ENCODE results near the gene AKT2.

Gene AKT2

DNA sequence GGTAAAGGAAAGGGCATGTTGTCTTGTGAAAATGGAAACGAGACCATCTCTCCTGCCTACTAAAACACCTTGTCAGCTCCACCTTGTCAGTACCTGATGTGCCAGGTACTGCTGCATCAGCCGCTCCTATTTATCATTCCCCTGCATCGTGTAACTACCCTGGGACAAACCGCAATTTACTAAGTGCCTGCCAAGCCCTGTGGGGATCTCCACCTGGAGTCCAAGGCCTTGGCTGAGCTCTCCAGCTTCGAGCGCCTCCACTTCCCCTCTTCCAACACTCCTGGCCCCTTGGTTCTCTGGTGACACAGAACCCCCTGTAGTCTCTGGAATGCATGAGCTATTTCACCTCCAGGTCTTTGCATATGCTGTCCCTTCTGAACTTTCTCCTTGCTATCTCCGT, 32.8 kb downstream of the AKT2 start:
- DNase-seq (ENCODE audit: low read depth): no peak

DNA sequence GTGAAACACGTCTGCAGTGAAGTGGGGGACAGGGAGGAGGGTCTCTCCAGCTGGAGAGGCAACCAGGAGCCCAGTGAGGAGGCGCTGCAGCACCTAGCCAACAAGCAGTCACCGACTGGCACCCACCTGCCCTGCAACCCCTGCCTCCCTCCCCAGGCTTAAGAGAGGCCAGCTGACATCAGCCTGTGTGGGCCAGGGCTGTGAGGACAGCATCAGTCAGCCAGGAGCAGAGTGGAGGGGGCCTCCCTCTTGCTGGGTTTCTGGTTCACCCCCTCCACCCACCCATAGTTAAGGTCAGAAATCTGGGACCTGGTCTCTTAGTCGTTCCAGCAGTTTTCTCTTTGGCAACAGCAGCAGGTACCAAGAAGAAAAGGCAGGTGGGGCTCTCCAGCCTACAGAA, 33.2 kb downstream of the AKT2 start:
- no peak for DNase-seq (ENCODE audit: low read depth)

DNA sequence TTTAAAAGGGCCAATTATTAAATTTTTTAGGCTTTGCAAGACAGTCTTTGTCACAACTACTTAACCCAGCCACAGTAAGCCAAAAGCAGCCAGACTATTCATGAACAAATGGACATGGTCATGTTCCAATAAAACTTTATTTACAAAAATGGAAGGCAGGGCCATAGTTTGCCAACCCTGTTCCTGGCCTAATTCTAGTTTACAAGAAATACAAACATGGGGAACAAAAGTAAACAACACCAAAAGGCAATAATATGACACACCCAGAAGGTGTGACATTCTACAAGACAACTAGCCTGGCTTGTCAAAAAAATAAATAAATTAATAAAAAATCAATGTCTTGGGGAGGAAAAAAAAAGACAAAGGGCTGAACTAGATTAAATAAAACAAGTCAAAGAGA, 33.9 kb downstream of the AKT2 start:
- no peak for DNase-seq (ENCODE audit: low read depth)

GRCh38 chr19:40249781-40250180, 35.4 kb downstream of the AKT2 start:
- DNase-seq (ENCODE audit: low read depth): no peak

GRCh38 chr19:40249201-40249600, 35.9 kb downstream of the AKT2 start:
- DNase-seq (ENCODE audit: low read depth): no peak

GRCh38 chr19:40247735-40248262, 37.3 kb downstream of the AKT2 start:
- DNase-seq (ENCODE audit: low read depth): no peak

- DNase-seq (ENCODE audit: low read depth): no peak
Measured at GRCh38 chr19:40247178-40247577, 38.0 kb downstream of the AKT2 start.

- DNase-seq (ENCODE audit: low read depth): no peak
Measured at GRCh38 chr19:40246292-40247073, 38.7 kb downstream of the AKT2 start.

GRCh38 chr19:40245506-40246128, 39.5 kb downstream of the AKT2 start:
- no peak for DNase-seq (ENCODE audit: low read depth)

GRCh38 chr19:40244579-40245317, 40.4 kb downstream of the AKT2 start:
- DNase-seq (ENCODE audit: low read depth): no peak

- no peak for DNase-seq (ENCODE audit: low read depth)
Measured at GRCh38 chr19:40243181-40243580, 42.0 kb downstream of the AKT2 start.

DNA sequence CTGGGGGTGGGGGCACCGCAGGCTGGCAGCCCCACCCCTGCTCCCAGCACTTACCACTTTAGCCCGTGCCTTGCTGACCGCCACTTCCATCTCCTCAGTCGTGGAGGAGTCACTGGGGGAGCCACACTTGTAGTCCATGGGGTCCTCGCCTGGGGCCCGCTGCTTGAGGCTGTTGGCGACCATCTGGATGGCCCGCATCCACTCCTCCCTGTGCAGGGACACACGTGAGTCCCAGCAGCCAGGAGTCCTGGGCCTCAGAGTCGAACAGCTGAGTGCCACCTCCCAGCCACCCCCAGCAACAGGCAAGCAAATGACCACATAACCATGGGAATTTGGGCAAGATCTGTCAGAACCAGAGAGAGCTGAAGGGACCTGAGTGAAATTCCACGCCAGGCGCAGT, 42.7 kb downstream of the AKT2 start:
- DNase-seq (ENCODE audit: low read depth): no peak

DNA sequence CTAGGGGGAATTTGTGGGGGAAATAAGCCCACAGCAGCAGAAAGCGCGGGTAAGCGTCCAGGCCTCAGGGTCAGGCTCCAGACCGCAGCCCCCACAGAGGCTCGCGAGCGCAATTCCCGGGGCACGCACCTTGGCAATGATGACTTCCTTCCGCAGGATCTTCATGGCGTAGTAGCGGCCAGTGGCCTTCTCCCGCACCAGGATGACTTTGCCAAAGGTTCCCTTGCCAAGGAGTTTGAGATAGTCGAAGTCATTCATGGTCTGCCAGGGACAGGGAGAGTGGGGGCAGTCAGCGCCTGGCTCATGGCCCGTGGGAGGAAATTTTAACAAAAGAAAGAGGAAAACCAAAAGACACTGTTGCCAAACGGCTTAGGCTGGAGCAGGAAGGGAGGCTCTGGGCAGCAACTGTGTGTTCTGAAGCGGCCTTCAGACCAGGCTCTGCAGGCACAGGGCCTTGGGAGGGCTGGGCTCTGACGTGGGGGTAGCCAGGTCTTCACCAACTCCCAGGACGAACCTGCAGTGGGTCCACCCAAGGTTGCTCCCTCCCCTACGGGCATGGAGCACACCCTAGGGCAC, 43.2 kb downstream of the AKT2 start:
- no peak for DNase-seq (ENCODE audit: low read depth)

DNA sequence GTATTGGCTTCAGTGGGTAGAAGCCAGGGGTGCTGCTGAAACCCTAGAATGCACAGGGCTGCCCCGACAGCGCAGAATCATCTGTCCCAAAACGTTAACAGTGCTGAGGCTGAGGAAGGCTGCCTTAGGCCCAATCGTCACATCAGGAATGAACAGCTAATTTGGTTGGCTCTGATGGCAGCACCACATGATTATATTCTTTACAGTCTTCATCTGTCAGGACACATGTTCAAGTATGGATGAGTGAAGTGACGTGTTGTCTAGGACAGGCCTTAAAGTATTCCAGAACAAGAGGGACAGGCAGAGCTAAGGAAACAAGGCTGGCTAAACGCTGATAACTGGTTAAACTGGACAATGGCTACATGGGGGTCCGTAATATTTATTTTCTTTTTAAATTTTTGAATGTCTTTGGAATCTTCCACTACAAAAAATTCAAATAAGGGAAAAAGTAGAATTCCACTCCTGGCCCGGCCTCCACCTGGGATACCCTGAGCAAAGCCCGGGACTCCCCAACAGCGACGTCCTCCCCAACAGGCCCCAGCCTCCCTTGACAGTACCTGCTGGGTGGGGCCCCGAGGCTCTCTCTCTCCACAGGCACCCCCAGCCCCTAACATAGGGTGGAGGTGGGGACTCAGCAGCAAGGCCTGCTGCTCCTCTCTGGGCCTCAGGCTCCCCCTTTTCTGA, 43.9 kb downstream of the AKT2 start:
- DNase-seq (ENCODE audit: low read depth): no peak

- no peak for DNase-seq (ENCODE audit: low read depth)
Measured at GRCh38 chr19:40240332-40240731, 44.8 kb downstream of the AKT2 start.

GRCh38 chr19:40239415-40240226, 45.5 kb downstream of the AKT2 start:
- DNase-seq (ENCODE audit: low read depth): no peak

- DNase-seq (ENCODE audit: low read depth): no peak
Measured at GRCh38 chr19:40238775-40239174, 46.4 kb downstream of the AKT2 start.

GRCh38 chr19:40237791-40238190, 47.4 kb downstream of the AKT2 start:
- DNase-seq (ENCODE audit: low read depth): no peak

DNA sequence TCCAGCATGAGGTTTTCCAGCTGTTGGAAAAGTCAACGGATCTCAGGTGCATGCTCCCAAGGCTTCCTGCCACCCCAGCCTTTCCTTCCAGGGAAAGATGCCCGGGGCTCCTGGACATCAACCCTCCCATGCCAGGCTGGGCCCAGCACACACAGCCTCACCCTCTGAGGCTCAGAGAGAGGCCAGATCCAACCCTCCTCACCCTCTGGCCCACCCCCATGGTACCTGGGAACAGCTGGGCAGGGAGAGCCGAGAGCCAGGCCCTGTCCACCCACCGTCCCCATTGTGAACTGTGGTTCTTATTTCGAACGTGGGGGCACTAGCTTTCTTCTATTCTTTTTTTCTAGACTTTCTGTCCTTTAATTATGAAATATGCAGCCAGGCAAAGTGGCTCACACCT, 48.8 kb downstream of the AKT2 start:
- no peak for DNase-seq (ENCODE audit: low read depth)

- no peak for DNase-seq (ENCODE audit: low read depth)
Measured at GRCh38 chr19:40236026-40236355, 49.2 kb downstream of the AKT2 start.
